ENCODE measurements around the gene IDH3A. TPM values are rescaled to one million over a fixed set of nuclear protein-coding genes. Genes with fewer than 3 reads are reported as not detected.

IDH3A gene
- 48.9 and 74.8 TPM in 2 replicates for total RNA-seq (2014; rRNA removed; shearing (Covaris generic))
- polyA plus RNA-seq (2015; cell fraction: cytosol; rRNA removed), result 55.5 and 66.0 TPM in 2 replicates
- 56.1 and 63.3 TPM in 2 replicates for polyA plus RNA-seq (2015; cell fraction: nucleus; rRNA removed)

- peak; percentile 90 for DNase-seq (ENCODE audit: low read depth)
Measured at GRCh38 chr15:78149068-78149804, at the start of gene IDH3A. Gene IDH3A, plus strand, starts transcription at chr15:78149362. Its CDS starts 42 bp downstream, at chr15:78149404.

DNA sequence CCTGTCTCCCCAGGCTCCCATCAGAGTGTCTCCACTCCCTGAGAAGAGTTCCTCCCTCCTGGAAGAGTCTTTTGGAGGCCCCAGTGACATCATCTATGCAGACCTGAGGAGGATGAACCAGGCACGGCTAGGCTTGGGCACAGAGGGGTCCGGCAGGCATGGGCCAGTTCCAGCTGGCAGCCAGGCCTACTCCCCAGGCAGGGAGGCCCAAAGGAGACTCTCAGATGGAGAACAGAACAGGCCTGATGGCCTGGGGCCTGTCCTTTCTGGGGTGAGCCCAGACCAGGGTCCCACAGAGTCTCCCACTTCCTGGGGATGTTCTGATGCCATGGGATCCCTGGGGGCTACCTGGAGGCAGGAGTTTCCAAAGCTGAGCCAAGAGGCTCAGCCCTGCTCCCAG, 48.3 kb upstream of the IDH3A start:
- no peak for DNase-seq (ENCODE audit: low read depth)

DNA sequence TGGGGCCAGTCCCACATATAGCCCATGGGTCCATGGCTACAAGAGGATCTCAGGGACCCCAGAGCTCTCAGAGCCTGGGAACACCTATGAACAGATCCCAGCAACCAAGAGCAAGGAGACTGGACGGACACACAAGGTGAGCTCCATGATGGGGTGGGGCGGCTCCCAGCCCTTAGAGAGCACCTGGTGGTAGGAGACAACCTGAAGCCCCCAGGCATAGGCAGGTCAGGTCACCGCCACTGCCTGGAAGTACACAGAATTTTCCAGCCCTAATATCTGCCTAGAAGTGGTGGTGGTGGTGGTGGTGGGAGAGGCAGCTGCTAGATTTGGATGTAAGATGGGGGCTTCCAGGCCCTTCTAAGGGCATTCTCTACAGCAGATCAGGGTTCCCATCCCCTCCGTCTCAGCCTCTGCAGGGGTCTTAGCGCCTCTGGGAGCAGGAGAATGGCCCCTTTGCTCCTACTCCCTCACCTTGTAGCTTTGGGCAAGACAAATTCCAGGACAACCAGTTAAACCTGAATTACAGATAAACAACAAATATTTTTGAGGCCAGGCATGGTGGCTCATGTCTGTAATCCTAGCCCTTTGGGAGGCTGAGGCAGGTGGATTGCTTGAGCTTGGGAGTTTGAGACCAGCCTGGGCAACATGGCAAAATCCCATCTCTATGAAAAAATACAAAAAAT, 47.6 kb upstream of the IDH3A start:
- DNase-seq (ENCODE audit: low read depth), result no peak

- DNase-seq (ENCODE audit: low read depth), result no peak
Measured at GRCh38 chr15:78102211-78102610, 47.0 kb upstream of the IDH3A start.

DNA sequence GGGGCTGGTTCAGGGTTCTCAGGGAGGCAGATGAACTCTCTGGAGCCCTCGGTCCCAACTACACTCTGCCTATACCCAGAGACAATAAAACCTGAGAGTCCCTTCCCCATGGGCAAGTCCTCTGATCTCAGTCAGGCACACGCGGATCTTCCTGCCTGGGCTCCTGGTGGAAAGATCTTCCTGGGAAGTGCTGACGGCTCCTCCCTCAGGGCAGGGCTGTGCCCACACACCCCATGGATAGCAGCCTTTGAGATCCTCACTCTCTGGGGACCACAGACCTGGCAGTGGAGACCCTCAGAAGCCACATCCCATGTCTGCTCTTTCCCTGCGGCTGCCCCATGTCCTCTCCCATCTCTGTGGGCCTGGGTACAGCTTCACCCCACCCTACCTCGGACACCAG, 46.4 kb upstream of the IDH3A start:
- no peak for DNase-seq (ENCODE audit: low read depth)

DNA sequence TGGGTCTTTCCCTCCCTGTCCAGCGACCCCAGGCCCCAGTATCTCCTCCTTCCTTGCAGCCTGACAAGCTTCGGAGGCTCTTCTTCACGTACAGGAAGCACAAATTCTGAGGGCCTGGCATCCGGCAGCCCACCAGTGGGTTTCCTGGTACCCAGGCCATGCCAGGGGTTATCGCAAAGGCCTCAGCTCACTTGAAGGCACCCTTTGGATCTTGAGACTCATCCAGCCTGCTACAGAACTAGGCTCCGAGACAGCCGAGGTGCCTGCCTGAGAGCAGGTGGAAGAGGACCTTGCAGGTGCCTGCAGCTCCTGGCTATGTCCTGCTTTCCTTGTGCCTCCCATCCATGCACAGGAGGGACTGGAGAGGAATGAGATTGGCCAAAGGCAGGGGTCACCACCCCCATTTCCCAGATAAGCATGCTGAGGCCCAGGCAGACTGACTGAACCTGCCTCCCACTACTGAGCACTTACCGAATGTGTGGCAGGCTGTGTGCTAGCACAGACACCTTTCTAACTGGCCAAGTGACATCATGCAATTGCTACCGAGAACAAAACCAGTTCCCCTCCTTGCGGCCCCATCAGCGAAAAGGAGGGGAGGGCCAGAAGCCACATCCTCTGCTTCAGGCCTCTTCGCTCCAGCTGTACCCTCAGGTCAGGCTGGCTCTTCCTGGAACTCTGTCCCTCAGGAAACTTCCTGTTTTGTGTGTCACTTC, 45.6 kb upstream of the IDH3A start:
- DNase-seq (ENCODE audit: low read depth), result no peak

DNA sequence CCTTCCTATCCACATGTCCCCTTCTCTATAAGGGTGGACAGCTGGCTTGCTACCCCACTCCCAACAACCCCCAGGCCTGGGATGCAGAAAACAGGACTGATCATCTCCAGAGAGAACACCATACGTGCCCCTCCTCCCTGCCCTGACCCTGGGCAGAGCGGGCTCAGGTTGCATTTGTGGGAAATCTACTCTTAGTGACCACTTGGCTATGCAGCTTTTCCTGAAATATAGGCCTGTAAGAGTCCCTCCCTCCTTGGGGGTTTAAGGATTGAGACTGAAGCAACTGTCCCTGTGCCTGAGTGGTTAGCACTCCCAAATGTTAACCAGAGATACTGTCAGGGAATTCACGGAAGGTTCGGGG, 45.1 kb upstream of the IDH3A start:
- no peak for DNase-seq (ENCODE audit: low read depth)

- no peak for DNase-seq (ENCODE audit: low read depth)
Measured at GRCh38 chr15:78104566-78105475, 44.3 kb upstream of the IDH3A start.

DNA sequence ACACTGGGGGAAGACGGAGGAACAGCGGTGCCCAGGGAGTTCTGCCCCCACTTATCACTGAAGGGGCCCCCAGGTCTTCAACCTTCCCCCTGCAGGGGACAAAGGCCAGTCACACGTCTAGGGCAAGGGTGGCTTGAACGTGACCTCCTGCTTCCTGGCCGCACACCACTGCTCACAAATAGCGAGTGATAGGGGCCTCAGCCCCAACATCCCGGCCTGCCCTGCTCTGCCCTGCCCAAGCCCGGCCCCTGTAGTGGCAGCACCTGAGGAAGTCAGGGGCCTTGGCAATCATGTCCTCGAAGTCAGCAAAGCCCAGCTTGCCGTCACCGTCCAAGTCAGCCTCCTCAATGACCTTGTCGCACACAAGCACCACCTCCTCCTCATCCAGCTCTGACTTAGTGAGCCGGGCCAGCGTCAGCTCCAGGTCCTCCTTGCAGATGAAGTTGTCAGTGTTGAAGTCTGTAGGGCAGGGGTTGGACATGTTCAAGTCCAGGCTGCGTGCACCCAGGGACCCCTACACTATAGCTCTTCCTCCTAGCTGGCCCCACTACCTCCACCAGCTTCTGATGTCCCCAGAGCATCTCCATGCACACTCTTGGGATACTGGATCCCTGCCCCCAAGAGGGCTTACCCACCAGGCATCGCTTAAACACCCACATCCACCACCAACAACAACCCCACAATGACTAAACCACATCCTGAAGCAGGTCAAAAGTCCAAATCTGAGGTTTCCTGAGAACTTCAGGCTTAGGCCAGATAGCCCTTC, 43.5 kb upstream of the IDH3A start:
- peak; percentile 44 for DNase-seq (ENCODE audit: low read depth)

GRCh38 chr15:78107471-78107870, 41.7 kb upstream of the IDH3A start:
- no peak for DNase-seq (ENCODE audit: low read depth)

GRCh38 chr15:78108300-78109084, 40.7 kb upstream of the IDH3A start:
- DNase-seq (ENCODE audit: low read depth), result peak; percentile 72

GRCh38 chr15:78109156-78109555, 40.0 kb upstream of the IDH3A start:
- DNase-seq (ENCODE audit: low read depth), result no peak

DNA sequence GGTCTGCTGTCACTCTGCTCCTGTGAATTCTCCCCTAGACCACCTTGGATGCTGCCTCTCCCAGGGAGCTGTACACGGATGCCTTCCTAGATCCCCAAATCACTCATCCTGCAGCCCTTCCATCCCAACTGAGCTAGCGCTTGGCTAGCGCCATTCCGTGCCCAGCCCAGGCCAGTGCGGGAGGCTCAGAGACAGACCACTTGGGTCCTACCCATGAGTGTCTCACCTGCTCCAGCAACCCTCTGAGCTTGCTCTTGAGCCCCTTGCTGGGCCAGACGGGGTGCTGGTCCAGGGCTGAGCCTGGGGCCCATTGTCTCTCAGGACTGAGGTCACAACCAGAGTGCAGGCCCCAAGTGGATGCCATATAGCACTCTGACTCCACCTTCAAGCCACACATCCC, 39.1 kb upstream of the IDH3A start:
- no peak for DNase-seq (ENCODE audit: low read depth)

GRCh38 chr15:78110916-78111475, 38.2 kb upstream of the IDH3A start:
- DNase-seq (ENCODE audit: low read depth), result no peak

DNA sequence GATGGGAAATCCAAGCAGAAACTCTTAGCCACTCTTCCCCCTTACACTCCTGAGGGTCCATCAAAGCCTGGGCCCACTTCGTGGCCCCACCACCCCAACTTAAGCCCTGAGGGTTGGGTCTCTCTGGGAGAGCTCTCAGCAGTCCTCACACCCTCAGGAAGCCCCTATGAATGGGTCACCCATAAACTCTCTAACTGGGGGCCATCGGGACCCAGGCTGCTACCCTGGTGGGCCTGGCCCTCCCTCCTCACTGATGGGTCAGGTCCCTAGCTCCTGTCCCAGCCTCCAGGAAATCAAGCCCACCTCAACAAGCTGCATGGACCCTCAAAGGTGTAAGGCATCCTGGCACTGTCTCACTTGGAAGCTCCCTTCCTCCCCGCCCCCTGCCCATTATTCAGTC, 37.4 kb upstream of the IDH3A start:
- no peak for DNase-seq (ENCODE audit: low read depth)

DNA sequence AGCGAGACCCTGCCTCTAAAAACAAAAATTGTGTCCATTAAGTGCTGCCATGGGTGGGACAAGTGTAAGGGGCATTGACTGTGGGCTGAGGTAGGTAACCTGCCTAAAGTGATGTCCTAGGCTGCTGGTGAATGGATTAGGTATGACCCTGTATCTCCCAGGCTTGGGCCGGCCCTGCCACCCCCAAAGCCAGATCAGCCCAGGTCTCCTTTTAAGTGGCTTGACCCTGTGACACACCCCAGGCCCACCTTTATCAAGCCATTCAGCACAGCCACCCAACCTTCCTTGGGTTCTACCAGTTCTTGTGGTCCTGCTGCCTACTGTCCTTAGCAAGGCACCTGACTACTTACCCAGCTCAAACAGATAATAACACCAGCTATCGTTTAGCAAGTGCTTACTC, 36.6 kb upstream of the IDH3A start:
- no peak for DNase-seq (ENCODE audit: low read depth)

DNA sequence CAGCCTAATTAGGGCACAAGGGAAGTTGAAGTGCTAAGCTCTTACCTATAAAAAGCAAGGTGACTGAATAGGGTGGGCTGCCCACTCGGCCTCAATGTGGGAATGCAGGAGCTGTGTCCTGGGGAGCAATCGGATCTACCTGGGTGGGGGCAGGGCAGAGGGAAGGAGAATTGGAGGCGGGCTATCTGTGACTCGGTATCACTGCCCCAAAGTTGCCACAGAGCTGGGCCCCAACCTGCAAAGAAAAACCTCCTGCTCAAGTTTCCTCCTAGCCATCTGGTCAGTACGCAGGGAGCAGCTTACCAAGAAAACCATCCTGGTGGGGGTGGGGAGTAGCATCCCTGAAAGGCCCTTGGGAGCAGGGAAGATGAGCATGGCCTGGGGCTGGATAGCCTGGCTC, 28.6 kb upstream of the IDH3A start:
- no peak for DNase-seq (ENCODE audit: low read depth)

DNA sequence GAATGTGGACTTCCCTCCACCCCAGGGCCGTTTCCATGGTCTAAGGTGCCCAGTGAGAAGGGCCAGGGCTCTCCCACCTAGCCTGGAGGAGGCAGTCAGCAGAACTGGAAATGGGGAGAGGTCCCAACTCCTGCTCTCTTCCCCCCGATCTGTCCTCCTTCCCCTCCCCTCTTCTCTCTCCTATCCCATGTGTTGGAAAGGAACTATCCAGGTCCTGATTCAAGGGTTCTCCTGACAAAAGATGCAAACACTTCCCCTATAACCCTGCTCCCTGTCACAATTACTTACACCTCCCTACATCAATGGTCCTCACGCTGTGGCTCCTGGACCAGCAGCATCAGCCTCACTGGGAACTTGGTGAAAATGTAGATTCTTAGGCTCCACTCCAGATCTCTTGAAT, 23.9 kb upstream of the IDH3A start:
- no peak for DNase-seq (ENCODE audit: low read depth)

DNA sequence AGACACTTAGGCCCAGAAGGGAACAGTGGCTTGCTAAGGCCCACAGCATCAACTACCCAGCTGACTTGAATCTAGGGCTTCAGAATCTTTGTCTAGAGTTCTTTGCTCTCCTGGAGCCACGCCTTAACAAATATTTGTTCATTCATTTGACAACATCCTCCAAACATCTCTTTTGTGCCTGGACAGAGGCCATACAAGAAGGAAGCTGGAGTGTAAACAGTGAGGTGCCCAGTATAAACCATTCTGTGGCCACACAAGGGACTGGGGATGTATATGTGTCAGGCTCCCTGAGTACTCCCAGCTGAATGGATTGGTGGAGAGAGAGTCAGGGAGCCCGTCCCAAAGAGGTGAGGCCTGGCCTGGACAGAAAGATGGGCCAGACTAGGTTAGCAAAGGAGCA, 21.3 kb upstream of the IDH3A start:
- no peak for DNase-seq (ENCODE audit: low read depth)
